HepG2 (cell line): ENCODE data around the gene HOXA11. TPM values are rescaled to one million over a fixed set of nuclear protein-coding genes. Genes with fewer than 3 reads are reported as not detected.

Experiments used
- JUN ChIP-seq: sonication (generic); formaldehyde crosslinking; IDR thresholded peaks from 2 replicates; pipeline ENCODE4 v1.4.0; 2020; ENCODE audit warnings: mild to moderate bottlenecking, missing genetic modification reagents
- KAT2B ChIP-seq: fragments of 150-350 bp; IDR thresholded peaks from 2 replicates; pipeline ENCODE4 v1.6.1; 2014; ENCODE audit warnings: low read depth, low read length, borderline replicate concordance
- KAT8 ChIP-seq: IDR thresholded peaks from 2 replicates; pipeline ENCODE4 v1.6.1; 2016; ENCODE audit warnings: missing genetic modification reagents, missing compliant biosample characterization
- KLF15 ChIP-seq: sonication (generic); formaldehyde crosslinking; IDR thresholded peaks from 2 replicates; pipeline ENCODE4 v1.8.1; 2023; ENCODE audit warnings: borderline replicate concordance, mild to moderate bottlenecking, inconsistent platforms, missing genetic modification reagents, mixed read lengths
- MAF1 ChIP-seq: sonication (generic); formaldehyde crosslinking; IDR thresholded peaks from 2 replicates; pipeline ENCODE4 v1.5.0; 2020; ENCODE audit warnings: missing genetic modification reagents, borderline replicate concordance
- NR2F2 ChIP-seq: IDR thresholded peaks from 2 replicates; pipeline ENCODE4 v1.6.1; 2012; ENCODE audit warnings: low read depth, inconsistent platforms, borderline replicate concordance
- REPIN1 ChIP-seq: sonication (generic); formaldehyde crosslinking; IDR thresholded peaks from 2 replicates; pipeline ENCODE4 v1.8.0; 2022; ENCODE audit warnings: missing genetic modification reagents, low read depth, mild to moderate bottlenecking, borderline replicate concordance
- SAP130 ChIP-seq: IDR thresholded peaks from 2 replicates; pipeline ENCODE4 v1.6.1; 2016; ENCODE audit warnings: low read depth
- SRY ChIP-seq: sonication (generic); formaldehyde crosslinking; IDR thresholded peaks from 2 replicates; pipeline ENCODE4 v1.8.0; 2022; ENCODE audit warnings: mild to moderate bottlenecking, missing genetic modification reagents
- TCF12 ChIP-seq, 2 experiments: fragments of 450-650 bp in 1 of 2; sonication (generic) in 1 of 2; formaldehyde crosslinking in 1 of 2; IDR thresholded peaks; 2 replicates each; pipeline versions ENCODE4 v1.6.1 to v1.8.0; 2017 to 2022; ENCODE audit warnings: antibody characterized with exemption in 1 of 2, mild to moderate bottlenecking in 1 of 2, missing genetic modification reagents in 1 of 2, moderate library complexity in 1 of 2
- TOE1 ChIP-seq: sonication (generic); formaldehyde crosslinking; IDR thresholded peaks from 2 replicates; pipeline ENCODE4 v1.4.0; 2020; ENCODE audit warnings: mild to moderate bottlenecking, missing genetic modification reagents
- YEATS4 ChIP-seq: sonication (generic); formaldehyde crosslinking; IDR thresholded peaks from 2 replicates; pipeline ENCODE4 v1.4.0; 2020; ENCODE audit warnings: missing genetic modification reagents, borderline replicate concordance
- ZBTB26 ChIP-seq: IDR thresholded peaks from 2 replicates; pipeline ENCODE4 v1.6.1; 2016; ENCODE audit warnings: missing compliant biosample characterization, missing genetic modification reagents, borderline replicate concordance
- ZHX2 ChIP-seq, 2 experiments: sonication (generic) in 1 of 2; formaldehyde crosslinking in 1 of 2; IDR thresholded peaks; 2 replicates each; pipeline versions ENCODE4 v1.6.1 to v1.9.0; 2014 to 2022; ENCODE audit warnings: antibody characterized with exemption in 1 of 2, borderline replicate concordance in 1 of 2, inconsistent platforms in 1 of 2, low read depth in 1 of 2, missing genetic modification reagents in 1 of 2
- ZKSCAN1 ChIP-seq: fragments of 150-350 bp; IDR thresholded peaks from 2 replicates; pipeline ENCODE4 v1.6.1; 2014; ENCODE audit warnings: low read length
- ZNF180 ChIP-seq: sonication (generic); formaldehyde crosslinking; IDR thresholded peaks from 2 replicates; pipeline ENCODE4 v1.4.0; 2020; ENCODE audit warnings: low read depth, missing genetic modification reagents, borderline replicate concordance
- ZNF577 ChIP-seq: sonication (generic); formaldehyde crosslinking; IDR thresholded peaks from 2 replicates; pipeline ENCODE4 v1.4.0; 2020; ENCODE audit warnings: mild to moderate bottlenecking, low read depth, missing genetic modification reagents, borderline replicate concordance
- ZNF615 ChIP-seq: sonication (generic); formaldehyde crosslinking; IDR thresholded peaks from 2 replicates; pipeline ENCODE4 v1.5.0; 2020; ENCODE audit warnings: mild to moderate bottlenecking, missing genetic modification reagents, borderline replicate concordance
- ZNF619 ChIP-seq: sonication (generic); formaldehyde crosslinking; IDR thresholded peaks from 2 replicates; pipeline ENCODE4 v1.4.0; 2020; ENCODE audit warnings: mild to moderate bottlenecking, missing genetic modification reagents
- ZSCAN31 ChIP-seq: sonication (generic); formaldehyde crosslinking; IDR thresholded peaks from 2 replicates; pipeline ENCODE4 v1.5.0; 2020; ENCODE audit warnings: low read depth, mild to moderate bottlenecking, missing genetic modification reagents
- polyA plus RNA-seq, 8 experiments: library from polyadenylated mRNA; depleted of rRNA in 3 of 8; stranded (reverse) in 7 of 8; unstranded in 1 of 8; fragments of >200 nt; fragmentation: Illumina TruSeq in 4 of 8; extraction: Trizol in 4 of 8; gene quantifications; 2 replicates each; pipeline versions ENCODE4 v1.2.1 to v1.2.3, GENCODE V29; 2011 to 2016; ENCODE audit warnings: low read depth in 4 of 8, missing spikeins in 1 of 8, mixed read lengths in 1 of 8; ENCODE audit not compliant: insufficient read depth in 1 of 8
- total RNA-seq, 5 experiments: library from RNA; depleted of rRNA; stranded (reverse); fragments of >200 nt; fragmentation: Illumina TruSeq; extraction: Trizol; gene quantifications; 2 replicates each; pipeline ENCODE4 v1.2.3, GENCODE V29; 2016; ENCODE audit warnings: low read depth in 1 of 5
- TF ChIP-seq, protein P1 (sequence below): fragments of 450-650 bp; IDR thresholded peaks from 2 replicates; pipeline ENCODE4 v1.6.1; 2016

The HOXA11 gene
- total and polyA plus RNA-seq, 2 of the 13 experiments (the other 11 are each of a cell fraction or from before 2014, with no cell fraction given): not detected

DNA sequence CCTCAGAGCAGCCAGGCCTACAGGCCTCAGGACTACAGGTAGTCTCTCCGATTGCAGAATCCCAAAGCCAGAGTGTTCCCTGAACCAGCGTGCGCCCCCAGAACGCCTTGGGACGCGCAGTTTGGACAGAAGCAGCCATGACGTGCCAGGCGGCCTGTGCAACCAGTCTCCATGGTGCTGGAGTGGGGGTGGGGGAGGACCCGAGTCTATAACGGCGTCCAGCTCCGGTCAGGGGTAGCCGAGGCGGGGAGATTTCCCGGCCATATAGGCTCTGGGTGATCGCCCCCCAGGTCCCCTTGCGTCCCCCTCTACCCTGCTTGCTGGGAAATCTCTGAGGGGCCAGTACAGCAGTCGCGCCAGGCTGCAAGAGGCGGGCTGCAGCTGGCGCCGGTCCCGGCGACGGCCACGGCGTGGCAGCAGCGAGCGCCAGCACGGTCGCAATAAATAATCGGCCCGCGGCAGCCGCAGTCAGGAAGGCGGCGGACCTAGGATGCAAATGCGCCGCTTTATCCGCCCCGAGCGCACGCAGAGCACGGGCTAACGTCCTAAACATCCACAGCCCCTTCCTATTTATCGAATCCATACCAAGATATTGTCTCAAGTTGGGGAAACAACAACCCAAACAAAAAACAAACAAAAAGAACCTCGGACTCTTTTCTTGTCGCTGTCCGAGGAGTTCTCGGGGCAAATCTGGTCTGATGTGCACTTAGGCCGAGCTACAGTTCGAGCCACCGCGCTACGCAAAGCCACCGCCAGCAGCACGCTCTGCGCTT is 34.3 kb downstream of the HOXA11 start (continued):
- TF ChIP-seq JUN (no peak), KLF15 (no peak), MAF1 (CRISPR knock-in tag) (no peak), SAP130 (CRISPR knock-in tag) (no peak), KAT2B (no peak), KAT8 (CRISPR knock-in tag) (0 out of 2 replicates have a peak, but pooled peaks have one; percentile 22), TOE1 (CRISPR knock-in tag) (no peak), REPIN1 (CRISPR knock-in tag) (peak; percentile 76), ZNF619 (CRISPR knock-in tag) (no peak), ZHX2 (IDR thresholded peaks at IDR 0.05; ENCODE audit: low read depth) (no peak; the same call in 1 of the 2 replicates), ZHX2 (CRISPR knock-in tag; IDR thresholded peaks at IDR 0.05; ENCODE audit: borderline replicate concordance) (no peak), ZNF577 (CRISPR knock-in tag) (no peak), YEATS4 (CRISPR knock-in tag) (peak; percentile 51; the same call in 1 of the 2 replicates), ZSCAN31 (CRISPR knock-in tag) (no peak), ZNF615 (CRISPR knock-in tag) (no peak), SRY (0 out of 2 replicates have a peak, but pooled peaks have one; percentile 34), NR2F2 (no peak), ZNF180 (CRISPR knock-in tag) (no peak), TCF12 (IDR thresholded peaks at IDR 0.05) (no peak), TCF12 (CRISPR knock-in tag; IDR thresholded peaks at IDR 0.05) (no peak), ZBTB26 (0 out of 2 replicates have a peak, but pooled peaks have one; percentile 7), ZKSCAN1 (no peak)
- TF ChIP-seq, protein P1, sequence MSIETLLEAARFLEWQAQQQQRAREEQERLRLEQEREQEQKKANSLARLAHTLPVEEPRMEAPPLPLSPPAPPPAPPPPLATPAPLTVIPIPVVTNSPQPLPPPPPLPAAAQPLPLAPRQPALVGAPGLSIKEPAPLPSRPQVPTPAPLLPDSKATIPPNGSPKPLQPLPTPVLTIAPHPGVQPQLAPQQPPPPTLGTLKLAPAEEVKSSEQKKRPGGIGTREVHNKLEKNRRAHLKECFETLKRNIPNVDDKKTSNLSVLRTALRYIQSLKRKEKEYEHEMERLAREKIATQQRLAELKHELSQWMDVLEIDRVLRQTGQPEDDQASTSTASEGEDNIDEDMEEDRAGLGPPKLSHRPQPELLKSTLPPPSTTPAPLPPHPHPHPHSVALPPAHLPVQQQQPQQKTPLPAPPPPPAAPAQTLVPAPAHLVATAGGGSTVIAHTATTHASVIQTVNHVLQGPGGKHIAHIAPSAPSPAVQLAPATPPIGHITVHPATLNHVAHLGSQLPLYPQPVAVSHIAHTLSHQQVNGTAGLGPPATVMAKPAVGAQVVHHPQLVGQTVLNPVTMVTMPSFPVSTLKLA: no peak
